NCI-H2227 treated with DMSO at 0.1 percent for 48 hours (cell line): Measurements from ENCODE around the gene MACROD2.

Source experiments
- DNase-seq: peaks from one replicate; lab custom pipeline; 2025; lab: John Stamatoyannopoulos, UW

Gene MACROD2

DNA sequence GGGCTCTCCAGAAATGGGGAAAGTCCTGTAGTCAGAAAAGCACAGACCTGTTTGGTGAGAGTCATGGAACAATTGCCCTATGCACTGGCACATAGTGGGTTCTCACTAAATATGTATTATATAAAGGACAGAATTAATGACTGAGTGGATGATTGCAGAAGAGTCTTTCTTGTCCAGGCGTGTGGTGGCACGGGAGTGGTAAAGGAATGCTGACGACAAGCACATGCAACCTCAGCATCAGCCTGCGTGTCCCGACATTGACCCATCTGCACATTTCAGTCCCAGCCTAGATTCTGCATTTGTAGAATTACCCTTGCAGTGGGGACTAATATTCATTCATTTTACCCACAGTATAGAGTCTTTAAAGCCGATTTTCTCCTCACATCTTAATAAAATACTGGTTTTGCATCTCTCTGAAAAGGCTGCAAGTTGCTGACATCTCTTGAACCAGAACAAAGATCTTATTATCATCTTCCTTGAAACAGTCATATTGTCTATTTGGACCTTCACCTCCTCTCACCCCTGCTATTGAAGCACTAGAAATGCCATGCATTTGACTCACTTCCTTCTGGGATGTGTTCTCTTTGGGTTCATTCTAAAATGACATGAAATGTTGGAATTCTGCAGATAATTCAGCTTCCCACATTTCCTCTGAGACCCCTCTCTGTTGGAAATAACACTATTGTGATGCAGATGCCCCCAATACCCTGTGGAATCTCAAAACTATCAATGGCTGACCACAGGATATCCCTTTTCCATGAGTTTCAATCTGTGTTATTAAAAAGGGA lies 1225.7 kb downstream of the MACROD2 start:
- no peak for DNase-seq

DNA sequence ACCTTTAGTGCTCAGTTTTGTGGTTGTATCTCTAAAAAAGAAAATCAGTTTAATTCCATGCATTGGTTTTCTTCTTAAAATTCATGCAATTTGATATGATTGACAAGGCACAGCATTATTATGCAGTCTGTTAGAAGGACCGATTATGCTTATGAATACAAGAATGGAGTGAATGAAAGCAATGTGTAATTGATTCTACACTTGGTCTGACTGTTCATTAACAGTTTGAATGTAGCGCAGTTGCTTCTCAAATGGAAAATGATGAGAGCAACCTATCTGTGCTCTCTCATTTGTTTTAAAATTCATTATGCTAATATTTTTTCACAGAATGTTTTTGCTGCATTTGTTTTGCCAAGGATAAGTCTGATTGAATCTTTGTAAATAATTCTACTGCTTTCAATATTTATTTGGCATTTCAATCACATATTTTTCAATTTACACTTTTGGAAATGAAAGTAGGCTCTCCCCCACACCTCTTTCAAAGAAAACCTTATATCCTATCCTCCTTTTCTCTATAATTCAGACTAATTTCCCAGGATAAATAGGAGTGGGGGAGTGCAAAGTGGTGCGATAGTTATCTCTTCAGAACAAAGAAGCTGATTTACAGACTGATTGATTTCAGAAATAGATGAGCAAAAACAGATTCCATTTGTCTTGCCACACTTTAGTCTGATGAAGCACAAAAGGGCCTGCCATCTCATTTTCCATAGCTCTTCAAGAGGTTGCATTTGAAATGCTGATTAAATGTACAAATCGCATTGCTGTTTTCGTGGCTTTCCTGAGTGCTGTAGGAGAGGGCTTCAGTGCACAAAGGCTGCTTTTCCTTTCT lies 1227.4 kb downstream of the MACROD2 start:
- DNase-seq, result no peak

DNA sequence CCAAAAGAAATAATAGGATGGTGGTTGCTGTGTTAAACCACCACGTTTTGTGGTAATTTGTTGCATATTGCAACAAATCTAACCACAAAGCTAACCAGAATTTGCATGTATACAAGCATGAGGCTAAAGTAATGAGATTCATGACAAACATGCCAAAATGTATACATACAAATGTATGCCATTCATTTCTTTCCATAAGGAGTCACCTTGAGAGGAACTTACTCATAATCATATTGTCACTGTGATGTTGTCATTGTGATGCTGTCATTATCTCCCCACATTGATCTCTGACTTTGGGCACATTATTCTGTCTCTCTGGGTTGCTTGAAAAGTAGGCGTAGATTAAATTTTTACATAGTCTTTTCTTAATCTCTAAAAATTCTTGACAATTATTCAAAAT lies 1228.9 kb downstream of the MACROD2 start:
- no peak for DNase-seq

DNA sequence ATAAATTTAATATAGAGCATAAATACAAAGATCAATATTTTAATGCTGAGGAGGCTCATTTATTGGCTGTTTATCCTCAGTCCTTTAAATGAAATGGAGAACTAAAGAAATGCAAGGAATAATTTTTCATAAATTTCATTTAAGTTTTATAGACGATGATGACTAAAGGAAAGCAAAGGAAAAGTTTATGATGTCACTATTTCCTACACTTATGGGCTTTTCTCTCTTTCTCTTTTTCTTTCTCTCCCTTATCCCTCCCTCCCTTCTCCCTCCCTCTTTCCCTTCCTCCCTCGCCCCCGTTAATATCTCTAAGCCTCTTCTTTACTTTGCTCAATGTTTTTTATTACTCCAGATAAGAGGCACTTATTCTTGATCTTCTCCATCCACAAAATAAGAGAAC lies 1231.8 kb downstream of the MACROD2 start:
- no peak for DNase-seq

DNA sequence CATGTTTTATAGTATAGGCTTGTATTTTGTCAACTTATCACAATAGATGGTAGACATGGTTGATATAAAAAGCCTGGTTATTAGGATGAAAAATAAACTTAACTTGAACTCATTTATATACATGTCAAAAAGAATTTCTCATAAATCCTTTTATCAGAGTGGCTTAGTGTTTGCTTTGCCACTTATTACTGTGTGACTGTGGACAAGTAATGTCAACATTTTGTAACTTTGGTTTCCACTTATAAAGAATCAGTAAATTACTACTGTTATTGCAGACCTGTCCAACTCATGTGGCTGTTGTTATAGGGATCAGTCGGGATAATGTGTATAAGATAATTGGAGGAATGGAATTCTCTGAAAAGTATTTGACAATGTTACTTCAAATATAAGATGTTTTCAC lies 1236.9 kb downstream of the MACROD2 start:
- DNase-seq, result no peak

DNA sequence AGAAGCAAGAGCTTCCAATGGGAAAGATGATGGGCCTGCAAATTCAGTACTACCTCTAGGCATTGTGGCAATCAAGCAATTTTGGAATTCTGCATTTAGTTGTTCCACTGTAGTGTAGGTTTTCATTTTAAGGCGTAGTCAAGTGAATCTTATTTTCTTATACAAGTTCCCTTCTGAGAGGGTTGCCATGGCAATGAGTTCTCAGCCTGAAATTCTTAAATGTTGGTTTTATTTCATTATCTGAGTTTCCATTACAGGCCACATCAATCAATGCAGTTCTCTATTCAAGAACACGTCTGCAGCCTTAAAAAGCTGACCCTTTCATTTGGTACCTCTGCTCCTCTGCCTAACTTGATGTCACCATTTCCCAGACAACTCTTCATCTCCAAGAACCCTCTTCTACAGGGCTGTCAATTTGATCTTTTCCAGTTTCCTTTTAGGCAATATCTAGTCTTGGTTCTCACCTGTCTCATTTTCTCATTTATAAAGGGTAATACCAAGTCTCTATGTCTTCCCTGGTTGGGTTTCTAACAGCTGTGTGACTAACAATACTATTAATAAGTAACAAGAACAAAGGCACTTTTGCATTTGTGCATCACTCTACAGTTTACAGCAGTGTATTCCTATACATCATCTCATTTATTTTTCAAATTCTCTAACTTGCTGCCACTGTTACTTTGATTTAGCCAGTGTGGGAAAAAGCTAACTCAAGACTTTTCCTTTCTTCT lies 1240.3 kb downstream of the MACROD2 start:
- no peak for DNase-seq

DNA sequence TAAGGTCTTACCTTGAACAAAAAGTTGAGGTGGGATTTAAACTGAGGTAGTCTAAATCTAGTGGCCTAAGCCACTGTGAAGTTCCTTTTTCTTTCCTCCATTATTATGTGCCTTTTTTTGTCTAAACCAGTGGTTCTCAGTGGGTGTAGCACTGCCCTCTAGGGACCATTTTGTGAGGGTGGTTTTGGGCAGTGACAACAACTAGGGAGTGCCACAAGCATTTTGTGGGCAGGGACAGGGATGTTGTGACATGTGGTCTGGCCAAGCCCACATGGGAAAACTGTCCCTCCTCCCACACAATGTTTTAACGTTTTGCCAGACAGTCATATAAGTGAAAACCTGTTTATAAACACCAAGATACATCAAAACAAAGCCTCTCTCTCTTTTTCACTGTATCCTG lies 1241.5 kb downstream of the MACROD2 start:
- DNase-seq, result no peak

DNA sequence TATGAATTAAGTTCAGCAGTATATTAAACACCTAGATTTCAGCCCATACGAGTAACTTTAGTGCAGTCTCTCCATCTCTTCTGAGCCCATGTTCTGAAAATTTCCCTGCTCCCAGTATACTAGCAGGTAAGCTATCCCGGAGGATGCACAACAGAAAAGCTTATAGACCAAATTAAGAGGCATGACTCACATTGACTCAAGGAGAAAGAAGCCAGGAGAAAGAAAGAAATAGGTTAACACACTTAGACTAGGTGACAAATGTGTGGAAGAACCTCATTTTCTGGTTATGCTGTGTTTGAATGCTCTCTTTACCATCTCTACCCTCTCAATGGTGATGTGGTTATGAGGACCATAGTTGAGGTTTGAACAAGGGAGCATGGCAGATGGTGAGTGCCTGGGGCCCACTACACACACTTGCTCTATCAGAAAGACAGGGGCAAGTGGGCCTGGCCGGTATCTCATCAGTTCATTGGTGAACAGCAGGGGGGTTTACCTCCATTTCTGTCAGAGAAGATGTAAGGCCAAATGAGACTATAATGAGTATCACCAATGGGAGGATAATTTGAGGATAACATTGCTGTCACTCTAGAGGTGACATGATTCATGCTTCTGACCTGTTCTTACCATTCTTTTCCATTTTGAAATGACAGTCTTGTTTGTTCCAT lies 1244.4 kb downstream of the MACROD2 start:
- no peak for DNase-seq

DNA sequence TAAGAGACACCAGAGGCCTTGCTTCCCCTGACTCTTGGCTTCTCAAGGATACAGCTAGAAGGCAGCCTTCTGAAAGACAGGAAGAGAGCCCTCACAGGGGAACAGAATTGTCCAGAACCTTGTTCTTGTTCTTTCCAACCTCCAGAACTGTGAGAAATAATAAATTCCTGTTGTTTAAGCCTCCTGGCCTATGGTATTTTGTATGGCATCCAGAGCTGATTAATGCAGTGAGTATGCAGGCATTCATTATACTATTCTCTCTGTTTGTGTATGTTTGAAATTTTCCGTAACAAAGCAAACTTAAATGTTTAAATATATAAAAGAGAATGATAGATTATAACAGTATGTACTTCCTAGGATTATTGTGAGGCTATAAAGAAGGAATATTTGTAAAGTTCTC lies 1245.5 kb downstream of the MACROD2 start:
- no peak for DNase-seq

DNA sequence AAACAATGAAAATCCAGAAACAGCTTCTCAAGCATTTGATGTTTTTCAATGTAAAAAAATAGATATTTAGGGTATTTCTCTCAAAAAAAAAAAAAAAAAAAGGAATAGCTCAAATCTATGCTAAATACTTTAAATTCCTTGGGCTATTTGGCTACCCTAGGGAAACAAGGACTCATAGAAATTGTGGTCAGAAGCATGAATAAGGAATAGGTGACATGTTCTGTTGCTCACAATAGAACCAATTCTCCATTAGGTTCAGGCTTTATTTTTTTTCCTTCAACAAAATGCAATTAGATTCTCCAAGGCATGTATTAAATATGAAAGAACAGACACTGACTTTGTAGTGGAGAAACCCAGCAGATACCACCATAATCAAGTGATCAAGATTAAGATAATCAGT lies 1246.4 kb downstream of the MACROD2 start:
- DNase-seq, result no peak

DNA sequence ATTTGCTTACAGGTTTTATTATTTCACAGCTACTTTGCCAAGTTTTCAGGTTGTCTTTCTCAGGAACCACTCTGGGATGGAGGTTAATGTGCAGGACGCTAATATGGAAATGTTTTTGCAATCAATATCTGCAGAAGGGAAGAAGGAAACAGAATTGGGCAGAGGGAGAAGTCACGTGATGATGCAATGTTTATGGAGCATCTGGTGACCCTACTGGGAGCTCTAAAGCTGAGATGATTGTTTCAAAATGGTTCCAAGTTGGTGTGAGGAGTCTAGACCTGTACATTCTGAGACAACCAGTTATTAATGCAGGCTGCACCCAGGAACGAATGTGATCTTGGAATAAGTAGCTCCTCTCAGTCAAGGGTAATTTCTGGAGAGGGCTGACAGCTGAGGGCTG lies 1247.5 kb downstream of the MACROD2 start:
- DNase-seq, result no peak

DNA sequence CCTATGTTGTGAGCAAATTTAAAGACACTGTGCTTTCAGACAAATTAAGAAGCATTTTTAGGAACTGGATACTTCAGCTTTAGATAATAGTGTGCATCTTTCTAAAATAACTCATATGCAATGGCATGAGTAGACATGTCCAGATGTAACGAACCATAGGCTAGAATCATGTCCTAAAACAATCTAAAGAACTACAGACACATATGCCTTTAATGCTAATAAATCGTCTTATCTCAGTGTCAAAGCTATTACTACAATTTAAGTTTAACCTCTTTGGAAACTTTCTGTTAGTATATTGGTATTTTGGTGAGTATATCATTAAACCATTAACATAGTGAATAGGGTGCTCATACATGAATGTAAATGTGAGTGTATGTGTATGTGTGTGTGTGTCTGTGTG lies 1250.6 kb downstream of the MACROD2 start:
- no peak for DNase-seq

DNA sequence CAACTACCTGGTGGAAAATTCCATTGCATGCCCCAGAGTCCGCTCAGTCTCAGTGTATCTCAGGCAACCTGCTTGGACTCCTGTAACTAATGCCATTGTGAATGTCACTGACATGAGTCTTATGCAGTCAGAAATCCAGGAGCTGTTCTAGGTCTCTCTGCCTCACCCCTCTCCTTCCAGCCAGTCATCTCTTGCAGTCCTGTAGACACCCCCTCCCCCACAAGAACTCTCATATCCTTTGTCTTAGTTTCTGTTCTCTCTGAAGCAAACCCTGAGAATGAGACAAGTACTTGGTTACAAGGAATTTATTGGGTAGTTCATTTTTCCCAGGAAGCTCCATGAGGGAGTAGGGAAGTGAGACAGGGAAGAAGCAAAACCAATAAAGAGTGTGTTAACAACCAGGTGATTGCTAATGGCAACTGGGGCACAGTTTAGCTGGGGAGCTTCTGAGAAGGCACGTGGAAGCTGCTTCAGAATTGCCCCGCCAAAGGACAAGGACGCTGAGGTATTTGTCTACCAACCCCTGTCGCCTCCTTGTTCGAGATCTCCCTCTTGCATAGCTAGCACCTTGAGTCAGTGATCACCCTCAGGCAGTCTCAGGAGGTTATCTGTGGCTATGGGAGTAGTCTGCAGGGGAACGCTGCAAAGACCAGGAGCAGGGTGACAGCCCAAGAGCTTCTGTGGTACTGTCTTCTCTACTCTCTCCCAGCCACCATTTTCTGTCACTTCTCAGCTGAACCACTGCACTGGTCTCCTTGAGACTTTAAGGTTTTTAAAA lies 1253.5 kb downstream of the MACROD2 start:
- no peak for DNase-seq

DNA sequence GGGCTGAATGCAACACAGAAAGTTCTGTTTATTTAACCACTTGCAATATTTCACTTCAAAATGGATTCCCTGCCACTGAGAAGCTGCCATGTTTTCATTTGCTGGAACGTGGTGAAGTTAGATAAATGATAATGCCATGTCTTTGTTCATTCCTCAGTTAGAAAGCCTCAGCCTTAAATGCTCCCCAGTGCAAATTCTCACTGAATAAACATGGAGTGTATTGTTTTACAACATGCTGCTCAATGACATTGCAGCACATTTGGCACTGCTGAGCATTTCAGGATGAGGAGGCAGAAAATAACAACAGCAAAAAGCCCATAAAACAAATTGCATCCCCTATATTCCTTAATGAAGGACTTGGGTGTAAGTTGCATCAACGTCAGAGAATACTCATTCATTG lies 1255.9 kb downstream of the MACROD2 start:
- DNase-seq, result no peak

DNA sequence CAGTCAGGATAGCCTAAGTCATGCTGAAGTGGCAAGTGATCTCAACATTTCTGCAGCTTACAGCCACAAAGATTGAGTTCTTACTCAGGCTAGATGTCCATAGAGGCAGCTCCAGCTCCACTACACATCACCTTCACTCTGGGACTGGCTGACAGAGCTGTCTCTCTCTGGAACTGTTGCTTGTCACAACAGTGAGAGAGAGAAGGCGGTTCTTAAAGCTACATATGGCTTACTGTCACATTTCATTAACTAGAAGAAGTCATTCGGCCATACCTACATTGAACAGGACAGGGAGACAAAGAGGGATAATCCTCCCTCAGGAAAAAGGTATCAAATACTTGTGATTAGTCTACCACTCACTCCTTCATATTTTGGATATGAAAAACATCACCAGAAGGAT lies 1257.0 kb downstream of the MACROD2 start:
- no peak for DNase-seq

DNA sequence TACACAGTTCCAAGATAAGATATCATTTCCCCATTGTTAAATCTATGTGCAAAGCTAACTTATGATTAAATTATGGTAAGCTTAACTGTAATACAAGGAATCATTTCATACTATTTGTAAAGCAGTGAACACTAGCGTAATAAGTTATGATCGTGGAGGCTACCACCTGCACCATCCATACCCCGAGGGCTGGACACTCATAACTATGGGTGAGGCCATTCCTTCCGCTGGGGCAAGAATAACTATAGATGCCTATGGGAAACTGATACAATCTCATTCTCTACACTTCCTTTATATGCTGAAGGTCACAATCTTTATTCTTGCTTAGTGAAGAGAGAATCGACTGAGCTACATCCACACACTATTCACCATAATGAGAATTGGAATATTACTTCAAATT lies 1258.1 kb downstream of the MACROD2 start:
- DNase-seq, result no peak

DNA sequence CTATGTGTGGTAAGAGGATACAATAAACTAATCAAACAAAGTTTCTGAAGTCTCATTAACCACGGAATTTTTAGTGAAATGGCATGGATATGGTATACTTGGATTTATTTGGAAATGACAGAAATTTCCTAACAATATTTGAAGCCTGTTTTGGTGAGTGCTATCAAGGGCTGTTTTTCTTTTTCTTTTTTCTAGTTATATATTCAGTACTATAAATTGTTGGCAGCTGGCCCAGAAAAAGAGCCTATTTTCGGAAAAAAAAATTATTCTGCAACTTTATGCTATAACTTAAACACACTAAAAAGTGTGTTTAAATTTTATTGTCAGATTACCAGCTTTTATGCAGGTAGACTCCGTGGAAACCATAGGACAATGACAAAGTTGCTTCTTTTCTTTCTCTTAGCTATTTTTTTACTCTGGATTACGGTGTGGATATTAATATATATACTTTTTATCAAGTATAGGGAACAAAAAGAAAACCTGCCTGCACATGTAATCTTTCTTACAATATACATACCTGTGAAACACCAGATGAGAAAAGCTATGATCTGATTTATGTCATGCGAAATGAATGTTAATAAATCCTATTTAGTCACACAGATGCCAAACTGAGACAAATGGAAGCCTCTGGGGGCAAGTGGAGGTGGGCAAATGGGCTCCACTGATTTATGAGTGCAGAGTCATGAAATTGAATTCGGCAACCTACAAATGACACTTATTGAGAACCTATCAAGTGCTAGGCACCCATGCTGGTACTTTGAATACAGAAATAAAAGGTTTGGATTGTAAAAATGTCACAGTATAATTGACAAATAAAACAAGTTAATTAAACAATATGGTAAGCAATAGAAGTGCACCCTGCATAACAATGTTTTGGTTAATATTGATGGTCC lies 1261.6 kb downstream of the MACROD2 start:
- no peak for DNase-seq

DNA sequence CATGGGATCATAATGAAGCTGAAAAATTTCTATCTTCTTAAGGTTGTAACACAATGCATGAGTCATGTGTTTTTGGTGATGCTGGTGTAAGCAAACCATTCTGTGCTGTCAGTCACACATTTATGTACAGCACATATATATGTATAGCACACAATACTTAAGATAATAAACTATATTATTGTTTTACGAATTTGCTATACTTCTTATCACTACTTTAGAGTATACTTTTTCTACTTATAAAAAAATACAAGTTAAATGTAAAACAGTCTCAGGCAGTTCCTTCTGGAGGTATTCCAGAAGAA lies 1262.2 kb downstream of the MACROD2 start:
- DNase-seq, result no peak

DNA sequence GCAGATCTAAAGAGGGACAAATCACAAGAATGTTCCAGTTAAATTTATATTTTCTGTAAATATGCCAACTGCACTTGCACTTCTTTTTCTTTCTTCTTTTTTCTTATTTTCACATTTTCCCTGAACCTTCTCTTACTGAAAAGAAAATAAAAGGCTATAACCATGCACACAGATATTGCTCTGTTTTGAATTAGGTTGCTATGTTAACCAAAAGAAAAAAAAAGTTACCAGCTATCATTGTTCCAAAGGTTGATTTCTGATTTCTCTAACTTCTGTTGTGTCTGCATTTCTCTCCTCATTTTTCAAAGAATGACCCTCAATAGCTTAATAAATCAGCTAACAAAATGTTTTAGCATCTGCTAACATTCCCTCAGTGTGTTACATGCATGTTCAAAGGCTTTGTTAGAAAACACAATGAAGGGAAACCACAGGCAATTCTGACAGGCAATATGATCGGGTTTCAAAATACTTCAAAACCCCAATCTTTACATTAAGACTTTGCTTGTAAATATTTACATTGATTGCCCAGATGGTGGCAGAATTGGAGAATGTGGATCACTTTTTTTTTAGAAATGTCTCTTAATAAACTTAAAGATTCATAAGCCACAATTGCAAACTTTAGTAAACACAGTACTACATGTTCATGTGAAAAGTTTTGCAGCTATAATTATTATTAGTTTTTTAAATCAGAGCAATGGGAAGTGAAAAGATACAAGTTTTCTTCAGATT lies 1270.4 kb downstream of the MACROD2 start:
- DNase-seq, result no peak

DNA sequence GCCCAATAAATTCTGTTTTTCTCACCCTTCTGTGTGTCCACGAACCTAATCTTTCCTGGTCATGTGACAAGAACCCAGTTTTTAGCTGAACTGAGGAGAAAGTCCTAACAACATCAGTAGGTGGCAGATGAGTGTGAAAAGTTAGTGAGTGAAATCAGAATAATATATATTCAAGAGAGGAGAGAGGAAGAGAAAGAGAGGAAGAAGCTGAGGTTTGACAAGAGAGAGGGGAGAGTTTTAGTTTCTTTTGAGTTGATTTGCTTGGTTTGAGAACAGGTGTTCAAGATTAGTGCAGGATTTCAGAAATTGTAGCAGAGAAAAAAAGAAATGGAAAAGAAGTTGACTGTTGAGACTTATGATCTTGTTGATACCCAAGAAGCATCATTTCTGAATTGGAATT lies 1272.6 kb downstream of the MACROD2 start:
- DNase-seq, result no peak
